GM19452 (cell line): ENCODE results near the gene ATCAY.

Source experiments
- ATAC-seq: cut with Tn5 transposase; IDR thresholded peaks from one replicate; pipeline ENCODE4 v1.9.1; 2021; ENCODE audit not compliant: unreplicated experiment

The ATCAY gene, protein sequence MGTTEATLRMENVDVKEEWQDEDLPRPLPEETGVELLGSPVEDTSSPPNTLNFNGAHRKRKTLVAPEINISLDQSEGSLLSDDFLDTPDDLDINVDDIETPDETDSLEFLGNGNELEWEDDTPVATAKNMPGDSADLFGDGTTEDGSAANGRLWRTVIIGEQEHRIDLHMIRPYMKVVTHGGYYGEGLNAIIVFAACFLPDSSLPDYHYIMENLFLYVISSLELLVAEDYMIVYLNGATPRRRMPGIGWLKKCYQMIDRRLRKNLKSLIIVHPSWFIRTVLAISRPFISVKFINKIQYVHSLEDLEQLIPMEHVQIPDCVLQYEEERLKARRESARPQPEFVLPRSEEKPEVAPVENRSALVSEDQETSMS

DNA sequence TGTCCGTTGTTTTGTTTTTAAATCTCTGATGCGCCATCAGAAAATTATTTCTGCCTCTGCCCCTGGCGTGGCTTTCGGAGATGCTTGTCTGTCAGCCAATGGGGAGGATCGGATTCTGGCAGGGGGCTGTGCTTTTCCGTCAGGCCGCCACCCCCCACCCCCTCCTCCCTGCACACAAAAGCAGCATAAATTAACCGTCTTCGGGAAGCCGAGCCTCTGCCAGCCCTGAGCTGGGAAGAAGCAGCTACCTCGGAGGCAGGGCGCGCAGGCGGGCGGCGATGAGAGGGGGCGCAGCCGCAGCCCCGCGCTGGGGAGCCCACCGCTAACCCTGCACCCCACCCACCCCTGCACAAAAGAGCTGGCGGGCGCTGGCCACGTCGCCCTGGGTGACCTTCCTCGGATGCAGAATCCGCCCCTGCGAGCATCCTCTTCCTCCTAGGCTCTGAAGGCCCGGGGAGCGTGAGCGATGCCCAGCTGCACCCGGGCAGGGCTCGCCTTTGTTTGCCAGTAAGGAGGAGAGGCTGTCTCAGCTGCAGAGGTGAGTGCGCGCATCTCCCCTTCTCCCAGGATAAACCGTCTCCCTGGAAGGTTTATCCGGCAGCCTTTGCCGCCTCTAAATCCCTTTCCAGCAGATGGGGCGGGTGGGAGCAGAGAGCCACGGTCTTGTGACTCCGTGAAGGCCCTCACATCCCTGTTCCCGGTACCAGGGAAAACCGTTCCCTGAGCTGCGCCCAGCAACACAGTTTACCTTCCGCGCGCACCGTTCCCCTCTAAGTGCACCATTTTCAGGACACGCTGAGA is at the start of gene ATCAY:
TSS of gene ATCAY (plus strand) at position 215 of the 801 bp plus-strand sequence. CDS start 5,083 bp downstream, outside the sequence.
- no peak for ATAC-seq

DNA sequence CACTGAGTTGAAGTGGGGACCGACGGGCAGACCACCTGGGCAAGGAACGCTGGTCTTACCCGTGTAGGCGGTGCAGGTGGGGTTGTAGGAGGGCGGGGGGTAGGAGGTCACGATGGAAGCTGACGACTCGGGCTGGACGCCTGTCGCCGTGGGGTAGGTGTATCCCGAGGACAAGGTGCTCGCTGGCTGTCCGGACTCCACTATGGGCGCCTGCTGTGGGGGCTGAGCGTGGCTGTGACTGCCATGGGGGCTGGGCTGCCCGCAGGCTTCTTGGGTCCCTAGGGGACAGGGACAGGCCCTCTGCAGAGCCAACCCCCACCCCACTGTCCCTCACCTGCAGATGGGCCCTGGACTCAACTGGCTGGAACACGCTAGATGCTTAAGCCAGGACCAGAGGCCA is 48.9 kb upstream of the ATCAY start:
- ATAC-seq, result no peak

DNA sequence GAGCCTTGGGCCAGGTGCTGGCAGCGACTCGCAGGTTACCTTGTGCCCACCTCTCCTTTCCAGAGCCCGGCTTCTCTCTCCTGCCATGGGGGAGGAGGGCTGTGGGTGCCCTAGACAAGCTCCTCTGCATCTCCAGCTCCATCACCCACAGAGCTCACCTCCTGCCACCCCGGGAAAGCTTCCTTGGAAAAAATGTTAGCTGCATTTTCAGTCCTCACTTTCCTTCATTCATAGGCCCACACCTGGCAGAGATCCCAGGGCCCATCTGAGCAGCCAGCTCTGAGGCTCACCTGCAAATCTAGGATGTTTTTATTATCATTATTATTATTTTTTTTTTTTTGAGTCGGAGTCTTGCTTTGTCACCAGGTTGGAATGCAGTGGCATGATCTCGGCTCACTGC is 48.5 kb upstream of the ATCAY start:
- no peak for ATAC-seq

DNA sequence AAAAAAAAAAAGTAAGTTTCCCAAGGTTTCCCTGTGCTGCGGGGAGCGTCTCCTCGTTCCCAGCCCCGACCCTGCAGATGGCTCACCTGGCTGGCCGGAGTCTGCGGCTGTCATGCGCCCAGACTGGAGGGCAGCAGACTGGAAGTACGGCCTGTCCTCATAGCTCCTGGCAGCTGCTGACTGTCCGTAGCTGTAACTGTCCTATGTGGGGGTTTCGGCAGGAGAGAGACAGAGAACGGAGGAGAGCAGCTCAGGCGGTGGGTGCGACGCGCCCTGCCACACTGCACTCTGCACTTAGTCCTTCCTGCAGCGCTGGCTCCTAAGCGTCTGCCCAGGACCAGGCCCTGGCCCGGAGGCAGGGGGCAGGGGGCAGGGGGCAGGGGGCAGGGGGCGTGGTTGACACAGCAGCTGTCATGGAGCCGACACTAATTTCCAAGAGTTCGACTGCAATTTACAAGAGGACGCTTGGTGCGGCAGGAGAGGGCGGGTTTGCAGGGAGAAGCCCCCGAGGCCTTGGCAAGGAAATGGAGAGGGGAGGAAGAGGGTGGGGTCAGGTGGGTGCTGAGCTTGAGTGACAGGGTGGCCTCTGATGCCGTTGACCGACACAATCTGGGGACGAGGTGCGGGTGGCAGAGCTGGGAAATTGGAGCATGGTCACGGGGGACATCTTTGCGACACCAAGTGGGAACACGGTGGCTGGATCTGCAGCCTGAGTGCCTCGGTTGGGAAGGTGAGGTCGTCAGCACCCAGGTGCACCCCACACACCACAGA is 46.7 kb upstream of the ATCAY start:
- no peak for ATAC-seq

DNA sequence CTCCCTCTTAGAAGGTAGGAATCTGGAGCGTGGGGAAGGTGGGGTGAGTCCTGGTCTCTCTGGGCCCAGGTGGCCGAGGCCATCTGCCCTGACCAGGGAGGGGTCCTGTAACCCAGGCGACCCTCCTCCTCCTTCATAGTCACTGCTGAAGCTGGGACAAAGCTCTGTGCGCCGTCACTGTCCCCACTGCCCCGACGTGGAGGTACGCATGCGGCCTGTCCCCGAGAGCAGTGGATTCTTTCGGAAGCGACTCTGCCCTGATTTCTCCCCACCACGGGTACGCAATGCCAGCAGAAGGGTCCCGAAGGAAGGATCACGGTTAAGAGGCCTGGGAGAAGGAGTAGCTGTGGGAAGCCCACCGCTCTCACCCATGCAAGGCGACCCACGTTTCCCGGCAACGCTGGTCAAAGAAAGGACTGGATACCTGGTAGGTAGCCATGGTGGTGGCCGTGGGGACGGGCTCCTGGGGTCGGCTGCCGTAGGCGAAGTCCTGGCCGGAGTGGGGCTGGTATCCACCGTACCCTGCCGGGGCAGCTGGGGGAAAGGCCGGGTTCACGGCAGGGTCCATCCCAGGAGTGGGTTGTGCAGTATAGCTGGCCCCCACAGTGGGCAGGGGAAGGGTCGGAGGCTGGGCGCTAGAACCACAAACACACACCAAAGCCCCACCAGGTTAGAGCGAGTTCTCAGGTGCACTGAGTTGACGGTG is 46.0 kb upstream of the ATCAY start:
- ATAC-seq, result no peak

DNA sequence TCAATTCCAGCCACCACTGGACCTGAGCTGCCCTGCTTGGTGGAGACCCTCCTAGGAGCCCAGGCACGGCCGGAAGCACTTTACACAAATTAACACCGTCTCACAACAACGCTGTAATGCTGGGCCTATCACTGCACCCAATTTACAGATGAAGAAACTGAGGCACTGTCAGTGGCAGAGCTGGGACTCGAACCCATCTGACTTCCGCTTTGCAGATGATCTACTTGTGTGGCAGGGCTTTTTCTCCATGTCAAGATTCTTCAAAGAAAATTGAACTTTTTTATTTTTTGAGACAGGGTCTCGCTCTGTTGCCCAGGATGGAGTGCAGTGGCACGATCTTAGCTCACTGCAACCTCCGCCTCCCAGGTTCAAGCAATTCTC is 45.4 kb upstream of the ATCAY start:
- ATAC-seq, result no peak

DNA sequence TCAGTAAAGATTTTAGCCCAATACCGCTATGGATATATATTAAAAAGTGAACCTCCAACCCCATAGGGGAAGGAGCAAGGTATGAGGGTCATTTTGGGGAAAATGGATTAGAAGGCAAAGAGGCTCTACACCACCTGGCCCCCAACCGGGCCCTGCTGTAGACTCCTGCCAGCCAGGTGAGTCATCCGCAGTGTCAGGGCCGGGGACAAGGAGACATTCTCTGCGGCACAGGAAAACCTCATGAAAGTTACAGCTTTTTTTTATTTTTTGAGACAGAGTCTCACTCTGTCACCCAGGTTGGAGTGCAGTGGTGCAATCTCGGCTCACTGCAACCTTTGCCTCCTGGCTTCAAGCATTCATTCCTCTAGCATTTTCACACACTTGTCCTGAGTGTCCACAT is 43.6 kb upstream of the ATCAY start:
- ATAC-seq, result no peak

DNA sequence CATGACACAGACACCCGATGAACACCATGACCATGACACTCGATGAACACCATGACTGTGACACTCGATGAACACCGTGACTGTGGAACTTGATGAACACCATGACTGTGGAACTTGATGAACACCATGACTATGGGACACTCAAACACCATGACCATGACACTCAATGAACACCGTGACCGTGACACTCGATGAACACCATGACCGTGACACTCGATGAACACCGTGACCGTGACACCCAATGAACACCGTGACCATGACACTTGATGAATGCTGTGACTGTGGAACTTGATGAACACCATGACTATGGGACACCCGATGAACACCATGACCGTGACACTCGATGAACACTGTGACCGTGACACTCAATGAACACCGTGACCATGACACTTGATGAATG is 43.2 kb upstream of the ATCAY start:
- no peak for ATAC-seq

DNA sequence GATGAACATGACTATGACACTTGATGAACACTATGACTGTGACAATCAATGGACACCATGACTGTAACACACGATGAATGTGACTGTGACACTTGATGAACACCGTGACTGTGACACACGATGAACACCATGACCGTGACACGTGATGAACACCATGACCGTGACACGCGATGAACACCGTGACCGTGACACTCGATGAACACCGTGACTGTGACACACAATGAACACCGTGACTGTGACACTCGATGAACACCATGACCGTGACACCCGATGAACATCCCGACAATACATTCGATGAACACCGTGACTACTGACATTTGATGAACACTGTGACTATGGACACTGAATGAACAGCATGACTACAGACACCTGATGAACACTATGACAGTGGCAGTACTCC is 42.6 kb upstream of the ATCAY start:
- no peak for ATAC-seq

DNA sequence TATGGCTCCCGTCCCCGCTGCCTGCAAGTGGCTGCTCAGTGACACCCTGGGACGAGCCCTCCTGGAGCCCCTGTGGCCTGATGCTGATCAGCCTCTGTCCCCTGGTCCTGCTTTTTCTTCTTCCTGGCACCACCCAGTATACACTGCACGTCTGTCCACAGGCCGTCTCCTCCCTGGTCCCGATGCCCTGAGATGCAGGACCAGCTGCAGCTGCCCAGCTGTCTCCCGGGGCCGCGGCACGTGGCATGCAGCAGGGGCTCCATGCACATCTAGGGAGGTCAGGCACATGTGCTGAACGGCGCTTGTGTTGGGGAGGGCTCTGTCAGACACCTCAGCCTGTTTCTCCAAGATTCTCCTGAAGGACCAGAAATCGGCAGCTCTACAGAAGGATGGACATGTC is 41.8 kb upstream of the ATCAY start:
- ATAC-seq, result no peak

DNA sequence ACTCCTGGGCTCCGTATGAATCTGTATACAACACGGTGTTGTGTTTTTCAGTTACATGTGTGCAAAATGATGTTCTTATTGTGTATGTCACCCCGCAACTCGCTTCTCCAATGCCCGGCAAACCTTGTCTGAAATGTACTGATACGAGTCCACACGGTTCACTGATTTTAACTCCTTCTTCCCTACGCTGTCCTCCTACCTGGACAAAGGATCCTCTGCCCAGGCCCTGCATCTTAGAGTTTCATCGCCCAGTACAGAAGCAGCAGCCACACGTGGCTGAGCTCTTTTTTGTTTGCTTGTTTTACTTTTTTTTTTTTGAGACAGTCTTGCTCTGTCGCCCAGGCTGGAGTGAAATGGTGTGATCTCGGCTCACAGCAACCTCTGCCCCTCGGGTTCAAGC is 40.5 kb upstream of the ATCAY start:
- no peak for ATAC-seq

DNA sequence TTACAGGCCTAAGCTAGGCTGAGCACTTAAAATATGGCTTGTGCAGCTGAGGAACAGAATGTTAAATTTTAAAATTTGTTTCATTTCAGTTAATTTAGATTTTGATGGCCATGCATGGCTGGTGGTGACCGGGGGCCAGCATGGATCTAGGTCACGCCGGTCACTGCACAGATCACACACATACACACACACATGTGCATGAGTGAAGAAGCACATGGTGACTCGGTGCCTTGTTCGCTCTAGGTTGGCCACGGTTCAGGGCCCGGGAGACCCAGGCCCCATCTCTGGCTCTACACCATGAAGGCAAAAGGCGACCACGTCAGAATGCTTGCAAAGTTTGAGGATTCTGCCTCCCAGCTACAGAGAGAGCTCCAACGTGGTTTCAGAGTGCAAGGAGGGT is 39.7 kb upstream of the ATCAY start:
- no peak for ATAC-seq

DNA sequence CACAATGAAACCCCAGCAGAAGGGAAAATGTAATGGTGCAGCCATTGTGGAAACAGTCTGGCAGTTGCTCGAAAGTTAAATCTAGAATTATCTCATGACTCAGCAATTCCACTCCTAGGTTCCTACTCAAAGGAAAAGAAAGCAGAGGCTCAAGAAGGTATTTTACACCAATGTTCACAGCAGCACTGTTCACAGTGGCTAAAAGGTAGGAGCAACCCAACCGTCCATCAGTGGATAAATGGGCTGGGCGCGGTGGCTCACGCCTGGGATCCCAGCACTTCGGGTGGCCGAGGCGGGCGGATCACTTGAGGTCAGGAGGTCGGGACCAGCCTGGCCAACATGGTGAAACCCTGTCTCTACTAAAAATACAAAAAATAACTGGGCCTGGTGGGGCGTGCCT is 37.5 kb upstream of the ATCAY start:
- ATAC-seq, result no peak

DNA sequence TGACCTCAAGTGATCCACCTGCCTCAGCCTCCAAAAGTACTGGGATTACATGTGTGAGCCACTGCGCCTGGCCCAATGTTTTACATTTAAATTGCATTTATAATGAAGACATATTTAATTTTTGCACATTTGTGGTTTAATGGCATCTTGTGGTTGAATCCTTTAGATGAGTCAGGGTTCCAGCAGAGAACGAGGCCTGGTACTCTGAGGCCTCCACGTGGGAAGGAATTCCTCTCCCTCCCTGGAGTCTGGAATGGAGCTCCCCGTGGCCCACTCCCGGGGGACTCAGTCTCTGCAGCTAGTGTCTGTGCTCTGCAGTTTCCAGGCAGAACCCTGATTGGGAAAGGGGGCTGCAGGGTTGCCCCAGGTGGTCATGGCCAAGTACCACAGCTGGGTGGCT is 35.9 kb upstream of the ATCAY start:
- no peak for ATAC-seq

DNA sequence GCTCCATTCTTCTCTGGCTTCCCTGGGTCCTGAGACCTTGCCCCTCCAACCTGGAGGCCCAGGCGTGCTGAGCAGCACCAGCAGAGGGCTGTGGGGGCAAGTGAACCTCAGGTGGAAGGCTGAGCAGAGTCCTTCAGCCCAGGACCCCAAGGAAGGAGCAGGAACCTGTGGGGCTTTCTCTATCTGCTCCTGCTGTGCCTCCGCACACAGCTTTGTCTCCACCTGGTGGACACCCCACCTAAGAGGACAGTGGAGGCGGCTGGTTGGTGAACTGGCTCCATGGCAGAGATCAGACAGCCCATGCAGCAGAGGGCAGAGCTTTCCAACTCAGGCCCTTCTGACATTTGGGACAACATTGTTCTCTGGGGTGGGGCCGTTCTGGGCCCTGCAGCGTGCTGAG is 31.4 kb upstream of the ATCAY start:
- no peak for ATAC-seq

DNA sequence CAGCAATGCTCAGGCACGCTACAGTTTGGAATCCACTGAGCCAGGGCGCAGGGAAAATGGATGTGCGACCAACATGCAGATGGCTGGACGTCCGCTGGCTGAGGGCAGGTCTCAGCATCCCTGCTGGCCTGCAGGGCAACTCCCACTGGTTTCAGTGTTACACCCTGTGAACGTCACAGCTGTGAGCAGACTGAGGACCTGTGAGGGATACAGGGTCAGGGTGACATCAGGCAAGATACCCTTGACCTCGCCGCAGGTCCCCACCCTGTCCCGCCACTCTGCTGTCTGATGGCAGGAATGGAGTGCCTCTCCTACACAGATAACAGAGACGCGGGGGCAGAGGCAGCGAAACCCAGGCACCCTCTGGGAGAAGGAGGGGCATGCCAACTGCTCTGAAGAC is 30.7 kb upstream of the ATCAY start:
- ATAC-seq, result no peak

DNA sequence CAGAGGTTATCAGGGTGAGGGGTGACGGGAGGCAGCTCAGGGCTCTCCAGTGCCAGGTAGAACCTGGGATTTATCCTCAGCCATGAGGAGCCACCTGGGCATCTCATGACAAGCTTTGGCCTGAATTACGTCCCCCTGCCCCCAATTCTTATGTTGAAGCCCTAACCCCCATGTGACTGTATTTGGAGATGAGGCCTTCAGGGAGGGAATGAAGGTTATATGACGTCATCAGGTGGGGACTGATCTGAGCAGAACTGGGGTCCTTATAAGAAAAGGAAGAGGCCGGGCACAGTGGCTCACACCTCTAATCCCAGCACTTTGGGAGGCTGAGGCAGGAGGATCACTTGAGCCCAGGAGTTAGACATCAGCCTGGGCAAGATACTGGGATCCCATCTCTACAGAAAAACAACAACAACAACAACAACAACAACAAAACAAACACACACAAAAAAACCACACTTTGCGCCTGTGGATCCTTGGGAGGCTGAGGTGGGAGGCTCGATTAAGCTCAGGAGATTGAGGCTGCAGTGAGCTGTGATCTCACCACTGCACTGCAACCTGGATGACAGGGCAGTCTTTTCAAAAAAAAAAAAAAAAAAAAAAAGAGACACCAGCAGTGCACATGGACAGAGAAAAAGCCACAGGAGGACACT is 30.0 kb upstream of the ATCAY start:
- ATAC-seq, result no peak

DNA sequence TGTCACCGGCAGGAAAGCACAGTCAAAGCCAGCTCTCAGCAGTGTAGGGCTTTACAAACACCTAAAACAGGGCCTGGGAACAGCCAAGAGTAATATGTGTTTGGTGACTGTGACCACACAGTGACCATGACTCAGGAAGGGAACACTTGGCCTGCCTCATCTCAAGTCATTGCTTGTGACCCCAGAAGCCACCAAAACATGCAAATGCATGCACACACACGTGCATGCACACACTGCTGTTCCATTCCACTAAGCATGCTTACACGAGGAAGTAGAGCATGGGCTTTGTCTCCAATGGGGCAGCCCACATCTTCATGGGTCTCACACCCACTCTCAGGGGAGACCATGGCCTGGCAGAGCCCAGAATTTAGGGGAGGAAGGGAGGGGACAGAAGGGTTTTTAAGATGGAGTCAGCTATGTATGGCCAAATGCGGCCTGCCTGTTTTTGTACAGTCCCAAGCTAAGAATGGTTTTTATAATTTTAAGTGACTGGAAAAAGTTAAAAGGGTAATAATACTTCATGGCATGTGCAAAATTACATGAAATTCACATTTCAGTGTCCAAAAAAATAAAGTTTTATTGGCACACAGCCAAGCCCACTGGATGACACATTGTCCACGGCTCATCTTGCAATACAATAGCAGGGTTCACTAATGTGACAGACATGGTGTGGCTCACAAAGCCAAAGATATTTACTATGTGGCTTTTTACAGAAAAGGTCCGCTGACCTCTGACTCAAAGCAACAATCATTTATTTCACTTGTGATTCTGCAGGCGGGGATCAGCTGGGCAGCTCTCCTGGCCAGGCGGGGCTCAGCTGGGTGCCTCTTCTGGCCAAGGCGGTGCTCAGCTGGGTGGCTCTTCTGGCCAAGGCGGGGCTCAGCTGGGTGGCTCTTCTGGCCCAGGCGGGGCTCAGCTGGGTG is 29.0 kb upstream of the ATCAY start:
- ATAC-seq, result no peak

DNA sequence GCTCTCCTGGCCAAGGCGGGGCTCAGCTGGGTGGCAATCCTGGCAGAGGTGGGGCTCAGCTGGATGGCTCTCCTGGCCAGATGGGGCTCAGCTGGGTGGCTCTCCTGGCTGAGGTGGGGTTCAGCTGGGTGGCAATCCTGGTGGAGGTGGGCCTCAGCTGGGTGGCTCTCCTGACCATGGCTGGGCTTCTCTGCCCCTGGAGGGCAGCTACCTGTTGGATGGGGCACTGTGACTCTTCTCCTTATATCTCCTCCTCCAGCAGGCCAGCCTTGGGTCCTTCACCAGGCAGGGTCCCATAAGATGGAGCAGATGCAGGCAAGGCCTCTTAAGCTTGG is 28.3 kb upstream of the ATCAY start:
- ATAC-seq, result no peak
